Lower leg skin (tissue), 4 donors: ENCODE data around the gene ZNF592. TPM values are rescaled to one million over a fixed set of nuclear protein-coding genes. Genes with fewer than 3 reads are reported as not detected.
A peak's percentile ranks its signal among the peaks of the same experiment; 100 is the strongest.

Source experiments
- DNase-seq, 2 donors: peaks; one replicate each; pipeline ENCODE4 v3.0.0-alpha.2; 2019; ENCODE audit warnings: low spot score in 2 of 2
- H3K4me3 ChIP-seq: fragments of 200-600 bp; sonication (generic); 2 replicates; pipeline ENCODE4 v1.5.1; 2017; ENCODE audit warnings: mild to moderate bottlenecking, low read depth; ENCODE audit not compliant: poor library complexity, severe bottlenecking
- POLR2A ChIP-seq, 2 donors: fragments of 450-650 bp; IDR thresholded peaks; one replicate each; pipeline ENCODE4 v1.6.1; 2016 to 2017; ENCODE audit warnings: antibody characterized with exemption in 2 of 2, mild to moderate bottlenecking in 1 of 2, moderate library complexity in 1 of 2
- WGBS, 2 donors: methylation state at CpG; one replicate each; pipeline ENCODE4 v1.1.5; 2018; 5-methylcytosine and 5-hydroxymethylcytosine counted together
- intact Hi-C: fragments of 100-400 bp; cut with DNase I; formaldehyde crosslinking; loops from one replicate; pipeline ENCODE4 v1.15.0; 2023; ENCODE audit warnings: low total_unique reads
- total RNA-seq, 4 donors: library from RNA; depleted of rRNA; stranded (reverse); fragments of >200 nt; gene quantifications; one replicate each; pipeline ENCODE4 v1.1.0, GENCODE V29; 2016
- TF ChIP-seq, protein P1 (sequence below), 3 donors: fragments of 450-650 bp; IDR thresholded peaks; one replicate each; pipeline ENCODE4 v1.5.1; 2016; ENCODE audit warnings: antibody characterized with exemption in 3 of 3, mild to moderate bottlenecking in 3 of 3, moderate library complexity in 2 of 3

ZNF592 gene
- total RNA-seq, 4 donors from 2014 or later = 15.8 to 25.5 (median 21.1) TPM

DNA sequence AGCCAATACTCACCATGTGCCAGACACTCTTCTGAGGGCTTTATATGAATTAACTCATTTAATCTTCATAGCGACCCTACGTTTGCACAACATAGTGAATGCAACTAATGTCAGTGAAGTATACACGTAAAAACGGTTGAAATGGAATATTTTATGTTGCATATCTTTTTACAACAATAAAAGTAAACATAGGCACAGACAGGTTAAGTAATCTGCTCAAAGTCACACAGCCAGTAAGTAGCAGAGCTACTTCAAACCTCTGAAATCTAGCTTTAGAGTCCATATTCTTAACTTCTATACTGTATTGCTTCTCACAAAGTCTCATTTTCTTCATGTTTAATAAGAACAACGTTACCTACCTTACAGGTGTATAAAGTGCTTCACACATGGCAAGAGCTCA, 34.0 kb upstream of the ZNF592 start:
- intact Hi-C loops = no loop called here
- no peak for TF ChIP-seq POLR2A (IDR thresholded peaks at IDR 0.05)
- TF ChIP-seq, protein P1, sequence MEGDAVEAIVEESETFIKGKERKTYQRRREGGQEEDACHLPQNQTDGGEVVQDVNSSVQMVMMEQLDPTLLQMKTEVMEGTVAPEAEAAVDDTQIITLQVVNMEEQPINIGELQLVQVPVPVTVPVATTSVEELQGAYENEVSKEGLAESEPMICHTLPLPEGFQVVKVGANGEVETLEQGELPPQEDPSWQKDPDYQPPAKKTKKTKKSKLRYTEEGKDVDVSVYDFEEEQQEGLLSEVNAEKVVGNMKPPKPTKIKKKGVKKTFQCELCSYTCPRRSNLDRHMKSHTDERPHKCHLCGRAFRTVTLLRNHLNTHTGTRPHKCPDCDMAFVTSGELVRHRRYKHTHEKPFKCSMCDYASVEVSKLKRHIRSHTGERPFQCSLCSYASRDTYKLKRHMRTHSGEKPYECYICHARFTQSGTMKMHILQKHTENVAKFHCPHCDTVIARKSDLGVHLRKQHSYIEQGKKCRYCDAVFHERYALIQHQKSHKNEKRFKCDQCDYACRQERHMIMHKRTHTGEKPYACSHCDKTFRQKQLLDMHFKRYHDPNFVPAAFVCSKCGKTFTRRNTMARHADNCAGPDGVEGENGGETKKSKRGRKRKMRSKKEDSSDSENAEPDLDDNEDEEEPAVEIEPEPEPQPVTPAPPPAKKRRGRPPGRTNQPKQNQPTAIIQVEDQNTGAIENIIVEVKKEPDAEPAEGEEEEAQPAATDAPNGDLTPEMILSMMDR (IDR thresholded peaks at IDR 0.05) = no peak
- 76% methylated on average over 5 of the region's 5 CpGs for WGBS, 2 donors

DNA sequence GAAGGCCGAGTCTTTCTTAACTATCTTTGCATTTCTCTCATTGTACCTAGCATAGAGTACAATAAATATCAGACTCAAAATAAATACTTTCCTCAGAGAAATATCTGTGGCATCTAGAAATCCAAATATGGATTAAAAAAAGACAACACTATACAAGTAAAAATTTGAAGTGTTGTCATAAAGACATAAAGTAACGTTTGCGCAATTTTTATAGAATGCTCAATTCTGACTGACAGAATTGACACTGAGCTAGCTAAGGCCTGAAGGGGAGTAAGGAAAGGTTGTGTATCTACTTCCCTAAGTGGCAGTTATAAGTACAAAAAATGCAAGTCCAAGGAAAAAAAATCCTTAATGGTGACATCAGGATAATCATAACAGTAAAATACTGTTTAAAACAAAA, 33.6 kb upstream of the ZNF592 start:
- intact Hi-C loops = no loop called here
- no peak overlapping the region for H3K4me3 ChIP-seq
- no peak for DNase-seq
- TF ChIP-seq, protein P1 (IDR thresholded peaks at IDR 0.05) = no peak
- TF ChIP-seq POLR2A (IDR thresholded peaks at IDR 0.05) = no peak
- 36 to 43% methylated on average over 3 of the region's 3 CpGs for WGBS, 2 donors

More for the DNA sequence above, 34.0 kb upstream of the ZNF592 start:
- DNase-seq = no peak
- no peak overlapping the region for H3K4me3 ChIP-seq

DNA sequence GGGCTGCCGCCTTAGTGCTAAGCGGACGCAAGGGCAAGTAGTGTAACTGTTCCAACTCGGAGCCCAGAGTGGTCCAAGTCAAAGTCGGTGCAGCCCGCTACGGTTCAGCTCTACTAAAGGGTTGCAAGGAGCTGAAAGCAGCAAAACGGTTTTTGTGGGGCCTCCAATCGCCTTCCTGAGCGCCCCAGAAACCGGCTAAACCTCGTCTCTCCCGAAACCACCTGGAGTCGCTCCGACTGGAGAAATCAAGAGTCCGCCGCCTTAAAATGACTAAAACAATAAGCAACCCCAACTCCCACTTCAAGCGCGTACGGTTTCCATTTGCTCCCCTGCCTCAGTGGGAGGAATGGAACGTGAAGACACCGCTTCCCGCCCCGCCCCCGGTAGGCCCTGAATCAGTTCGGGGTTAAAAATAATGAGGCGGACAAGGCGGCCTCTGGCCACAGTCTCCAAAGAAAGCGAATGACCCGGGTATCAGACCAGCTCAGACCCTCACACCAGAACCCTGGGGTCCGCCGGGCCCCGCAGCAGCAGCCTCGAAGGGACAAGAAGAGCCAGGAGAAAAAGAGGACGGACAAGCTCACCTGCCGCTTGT, 32.9 kb upstream of the ZNF592 start:
- WGBS, 2 donors = 0 to 1% methylated on average over 35 to 36 of the region's 36 CpGs

DNA sequence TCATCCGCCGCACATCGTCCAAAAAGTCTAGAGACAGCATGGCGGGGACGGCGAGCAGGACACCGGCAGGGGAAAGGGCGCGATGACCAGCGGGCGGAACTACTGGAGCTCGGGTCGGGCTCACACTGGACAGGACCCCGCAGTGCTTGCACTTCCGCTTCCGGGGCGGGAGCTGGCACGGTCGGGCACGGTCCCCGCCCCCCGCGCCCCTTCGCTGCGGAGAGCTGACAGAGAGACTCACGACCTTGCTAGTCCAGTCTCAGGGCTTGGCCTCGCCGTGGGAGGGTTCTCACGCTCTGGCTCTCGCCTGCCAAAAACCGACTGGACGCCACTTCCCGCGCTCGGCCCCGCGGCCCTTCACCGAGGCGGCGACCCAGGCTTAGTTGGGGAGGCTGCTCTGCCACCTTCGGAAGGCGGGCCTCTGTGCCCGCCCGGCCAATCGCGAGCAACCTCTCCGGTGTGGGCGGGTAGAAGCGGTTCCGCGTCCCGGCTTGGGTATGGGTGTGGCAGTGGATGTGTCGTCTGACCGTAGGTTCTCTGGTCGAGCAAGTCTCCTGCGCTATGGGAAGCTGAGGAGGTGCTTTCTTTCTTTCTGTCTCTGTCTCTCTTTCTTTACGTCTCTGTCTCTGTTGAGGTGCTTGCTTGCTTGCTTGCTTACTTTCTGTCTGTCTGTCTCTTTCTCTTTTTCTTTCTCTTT, 32.2 kb upstream of the ZNF592 start, which contains the start of gene SEC11A:
Gene SEC11A, minus strand, starts transcription at position 104 of the 697 bp plus-strand sequence. Its CDS starts 64 bp downstream, at position 40.
- 0 to 1% methylated on average over 33 to 40 of the region's 57 CpGs for WGBS, 2 donors
- intact Hi-C loops = no loop called here
- no peak for TF ChIP-seq POLR2A (IDR thresholded peaks at IDR 0.05)
- TF ChIP-seq, protein P1 (IDR thresholded peaks at IDR 0.05) = no peak
- peak; percentile 95 to 99 for DNase-seq
- H3K4me3 ChIP-seq = peak within 1 kb of the TSS; percentile 81

More for the DNA sequence above, 32.9 kb upstream of the ZNF592 start:
- peak in 1 of 2 donors; percentile 85 for DNase-seq
- TF ChIP-seq, protein P1 (IDR thresholded peaks at IDR 0.05) = no peak
- no peak for TF ChIP-seq POLR2A (IDR thresholded peaks at IDR 0.05)
- H3K4me3 ChIP-seq = peak overlapping the region; percentile 81
- intact Hi-C loops = no loop called here

DNA sequence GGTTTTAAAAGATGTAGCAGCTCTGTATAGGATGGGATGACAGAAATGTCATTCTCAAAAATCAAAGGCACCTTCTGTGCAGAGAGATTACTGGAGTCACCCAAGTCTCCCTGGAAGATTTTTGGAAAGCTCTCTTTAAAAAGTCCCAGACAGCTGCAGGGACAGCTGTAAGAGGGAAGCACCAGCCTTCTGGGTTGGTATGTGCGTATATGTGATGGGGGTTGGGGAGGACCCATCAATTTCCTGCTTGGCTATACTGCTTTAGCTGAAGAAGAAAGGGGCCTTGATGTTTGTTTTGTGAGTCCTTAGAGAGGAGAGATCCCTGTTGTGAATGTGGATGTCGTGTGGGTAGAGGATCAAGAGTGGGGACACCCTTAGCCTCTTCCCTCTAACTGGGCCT, 27.0 kb upstream of the ZNF592 start:
- intact Hi-C loops = no loop called here
- no peak for DNase-seq
- no peak for TF ChIP-seq POLR2A (IDR thresholded peaks at IDR 0.05)
- TF ChIP-seq, protein P1 (IDR thresholded peaks at IDR 0.05) = no peak
- WGBS, 2 donors = 68 to 75% methylated on average over 2 of the region's 2 CpGs
- H3K4me3 ChIP-seq = no peak overlapping the region
